C4-2B (cell line): Measurements from ENCODE around the gene NOMO2.
"Not testable (repeated sequence)": the region's sequence is repeated elsewhere in the genome, so short reads cannot be mapped to it uniquely, and the experiment has no call there.

ENCODE experiments used
- ZFX ChIP-seq: fragments of 450-650 bp; IDR thresholded peaks from 2 replicates; pipeline ENCODE4 v1.6.1; 2017
- TF ChIP-seq, protein P1 (sequence below): fragments of 450-650 bp; conservative IDR thresholded peaks from 2 replicates; pipeline ENCODE4 v1.5.1; 2017; ENCODE audit warnings: mild to moderate bottlenecking

DNA sequence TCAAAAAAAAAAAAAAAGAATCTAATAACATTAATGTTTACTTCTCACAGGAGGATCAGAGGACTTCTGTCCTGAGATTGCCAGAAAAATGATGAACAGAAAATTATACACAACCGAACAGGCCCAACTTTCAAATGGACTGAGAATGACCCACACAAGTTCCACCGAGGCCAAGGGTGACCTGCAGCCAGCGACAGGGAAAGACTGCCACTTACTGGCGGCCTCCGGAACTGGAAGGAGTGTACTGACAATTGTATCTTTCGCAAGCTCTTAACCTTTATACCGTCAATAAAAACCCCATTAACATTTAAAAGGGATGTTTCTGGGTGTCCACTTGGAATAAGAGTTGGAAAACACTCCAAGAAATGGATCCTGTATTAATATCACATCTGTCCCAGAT, 146.1 kb downstream of the NOMO2 start:
- TF ChIP-seq, protein P1, sequence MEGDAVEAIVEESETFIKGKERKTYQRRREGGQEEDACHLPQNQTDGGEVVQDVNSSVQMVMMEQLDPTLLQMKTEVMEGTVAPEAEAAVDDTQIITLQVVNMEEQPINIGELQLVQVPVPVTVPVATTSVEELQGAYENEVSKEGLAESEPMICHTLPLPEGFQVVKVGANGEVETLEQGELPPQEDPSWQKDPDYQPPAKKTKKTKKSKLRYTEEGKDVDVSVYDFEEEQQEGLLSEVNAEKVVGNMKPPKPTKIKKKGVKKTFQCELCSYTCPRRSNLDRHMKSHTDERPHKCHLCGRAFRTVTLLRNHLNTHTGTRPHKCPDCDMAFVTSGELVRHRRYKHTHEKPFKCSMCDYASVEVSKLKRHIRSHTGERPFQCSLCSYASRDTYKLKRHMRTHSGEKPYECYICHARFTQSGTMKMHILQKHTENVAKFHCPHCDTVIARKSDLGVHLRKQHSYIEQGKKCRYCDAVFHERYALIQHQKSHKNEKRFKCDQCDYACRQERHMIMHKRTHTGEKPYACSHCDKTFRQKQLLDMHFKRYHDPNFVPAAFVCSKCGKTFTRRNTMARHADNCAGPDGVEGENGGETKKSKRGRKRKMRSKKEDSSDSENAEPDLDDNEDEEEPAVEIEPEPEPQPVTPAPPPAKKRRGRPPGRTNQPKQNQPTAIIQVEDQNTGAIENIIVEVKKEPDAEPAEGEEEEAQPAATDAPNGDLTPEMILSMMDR: not testable (repeated sequence)
- TF ChIP-seq ZFX: not testable (repeated sequence)
